HL-60 (cell line): ENCODE results near the gene MOB3B.

ENCODE experiments used
- DNase-seq, 2 experiments: peaks; one replicate each; pipeline ENCODE4 v3.0.0-alpha.2; 2010 to 2020; ENCODE audit warnings: low read depth in 1 of 2, low spot score in 1 of 2
- H3K27ac ChIP-seq: fragments of 250-450 bp; sonication (Bioruptor Pico); replicated peaks from 2 replicates; pipeline ENCODE4 v1.5.1; 2020; ENCODE audit warnings: mild to moderate bottlenecking, moderate library complexity
- H3K27me3 ChIP-seq: fragments of 250-450 bp; sonication (Bioruptor Pico); 2 replicates; pipeline ENCODE4 v1.5.1; 2021; ENCODE audit warnings: mild to moderate bottlenecking, moderate library complexity; ENCODE audit not compliant: insufficient read depth, poor library complexity, severe bottlenecking
- H3K4me3 ChIP-seq: replicated peaks from 2 replicates; pipeline ENCODE4 v1.5.1; 2011; ENCODE audit warnings: mild to moderate bottlenecking, control low read depth, low read length; ENCODE audit not compliant: insufficient read depth
- GABPA ChIP-seq: IDR thresholded peaks from 2 replicates; pipeline ENCODE4 v1.6.1; 2012; ENCODE audit warnings: low read depth
- POLR2AphosphoS5 ChIP-seq: IDR thresholded peaks from 2 replicates; pipeline ENCODE4 v1.6.1; 2012; ENCODE audit warnings: low read depth
- SPI1 ChIP-seq: IDR thresholded peaks from 2 replicates; pipeline ENCODE4 v1.6.1; 2012; ENCODE audit warnings: low read depth, mild to moderate bottlenecking, borderline replicate concordance
- TF ChIP-seq, protein P1 (sequence below): IDR thresholded peaks from one replicate; pipeline ENCODE4 v1.5.1; 2011; ENCODE audit warnings: low read length, control low read depth, inconsistent platforms; ENCODE audit not compliant: insufficient read depth
- TF ChIP-seq, protein P2 (sequence below): IDR thresholded peaks from 2 replicates; pipeline ENCODE4 v1.6.1; 2012; ENCODE audit warnings: low read depth; ENCODE audit not compliant: insufficient replicate concordance

The MOB3B gene

DNA sequence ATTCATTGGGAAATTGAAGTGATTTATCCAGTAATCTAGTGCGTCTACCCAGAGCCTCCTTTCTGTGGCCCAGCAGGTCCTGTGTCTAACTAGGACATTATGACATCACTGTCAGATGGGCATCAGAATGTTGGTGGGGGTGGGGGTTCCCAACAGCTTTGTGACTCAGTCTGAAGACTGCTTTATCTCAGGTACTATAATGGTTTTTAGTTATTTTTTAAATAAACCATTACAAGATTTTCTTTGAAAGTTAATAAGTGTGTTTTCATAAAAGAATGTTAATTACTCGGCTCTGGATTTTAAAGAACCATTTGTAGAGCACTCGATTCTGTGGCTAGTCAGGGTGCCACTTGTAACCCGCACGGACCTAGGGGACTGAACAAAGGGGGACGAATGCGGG, 232.6 kb downstream of the MOB3B start, which contains the start of gene EQTN:
EQTN (minus strand) TSS at position 101 of the 400 bp plus-strand sequence; CDS start at position 6, 95 bp downstream.
- TF ChIP-seq, protein P1, sequence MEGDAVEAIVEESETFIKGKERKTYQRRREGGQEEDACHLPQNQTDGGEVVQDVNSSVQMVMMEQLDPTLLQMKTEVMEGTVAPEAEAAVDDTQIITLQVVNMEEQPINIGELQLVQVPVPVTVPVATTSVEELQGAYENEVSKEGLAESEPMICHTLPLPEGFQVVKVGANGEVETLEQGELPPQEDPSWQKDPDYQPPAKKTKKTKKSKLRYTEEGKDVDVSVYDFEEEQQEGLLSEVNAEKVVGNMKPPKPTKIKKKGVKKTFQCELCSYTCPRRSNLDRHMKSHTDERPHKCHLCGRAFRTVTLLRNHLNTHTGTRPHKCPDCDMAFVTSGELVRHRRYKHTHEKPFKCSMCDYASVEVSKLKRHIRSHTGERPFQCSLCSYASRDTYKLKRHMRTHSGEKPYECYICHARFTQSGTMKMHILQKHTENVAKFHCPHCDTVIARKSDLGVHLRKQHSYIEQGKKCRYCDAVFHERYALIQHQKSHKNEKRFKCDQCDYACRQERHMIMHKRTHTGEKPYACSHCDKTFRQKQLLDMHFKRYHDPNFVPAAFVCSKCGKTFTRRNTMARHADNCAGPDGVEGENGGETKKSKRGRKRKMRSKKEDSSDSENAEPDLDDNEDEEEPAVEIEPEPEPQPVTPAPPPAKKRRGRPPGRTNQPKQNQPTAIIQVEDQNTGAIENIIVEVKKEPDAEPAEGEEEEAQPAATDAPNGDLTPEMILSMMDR: no peak
- TF ChIP-seq POLR2AphosphoS5 (no peak), SPI1 (no peak), GABPA (no peak)
- TF ChIP-seq, protein P2, sequence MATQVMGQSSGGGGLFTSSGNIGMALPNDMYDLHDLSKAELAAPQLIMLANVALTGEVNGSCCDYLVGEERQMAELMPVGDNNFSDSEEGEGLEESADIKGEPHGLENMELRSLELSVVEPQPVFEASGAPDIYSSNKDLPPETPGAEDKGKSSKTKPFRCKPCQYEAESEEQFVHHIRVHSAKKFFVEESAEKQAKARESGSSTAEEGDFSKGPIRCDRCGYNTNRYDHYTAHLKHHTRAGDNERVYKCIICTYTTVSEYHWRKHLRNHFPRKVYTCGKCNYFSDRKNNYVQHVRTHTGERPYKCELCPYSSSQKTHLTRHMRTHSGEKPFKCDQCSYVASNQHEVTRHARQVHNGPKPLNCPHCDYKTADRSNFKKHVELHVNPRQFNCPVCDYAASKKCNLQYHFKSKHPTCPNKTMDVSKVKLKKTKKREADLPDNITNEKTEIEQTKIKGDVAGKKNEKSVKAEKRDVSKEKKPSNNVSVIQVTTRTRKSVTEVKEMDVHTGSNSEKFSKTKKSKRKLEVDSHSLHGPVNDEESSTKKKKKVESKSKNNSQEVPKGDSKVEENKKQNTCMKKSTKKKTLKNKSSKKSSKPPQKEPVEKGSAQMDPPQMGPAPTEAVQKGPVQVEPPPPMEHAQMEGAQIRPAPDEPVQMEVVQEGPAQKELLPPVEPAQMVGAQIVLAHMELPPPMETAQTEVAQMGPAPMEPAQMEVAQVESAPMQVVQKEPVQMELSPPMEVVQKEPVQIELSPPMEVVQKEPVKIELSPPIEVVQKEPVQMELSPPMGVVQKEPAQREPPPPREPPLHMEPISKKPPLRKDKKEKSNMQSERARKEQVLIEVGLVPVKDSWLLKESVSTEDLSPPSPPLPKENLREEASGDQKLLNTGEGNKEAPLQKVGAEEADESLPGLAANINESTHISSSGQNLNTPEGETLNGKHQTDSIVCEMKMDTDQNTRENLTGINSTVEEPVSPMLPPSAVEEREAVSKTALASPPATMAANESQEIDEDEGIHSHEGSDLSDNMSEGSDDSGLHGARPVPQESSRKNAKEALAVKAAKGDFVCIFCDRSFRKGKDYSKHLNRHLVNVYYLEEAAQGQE: no peak
- Histone ChIP-seq H3K27me3 (no peaks in the 10 kb centered on the region), H3K27ac (no peak within 1 kb of the TSS), H3K4me3 (no peak within 1 kb of the TSS)
- DNase-seq: no peak

DNA sequence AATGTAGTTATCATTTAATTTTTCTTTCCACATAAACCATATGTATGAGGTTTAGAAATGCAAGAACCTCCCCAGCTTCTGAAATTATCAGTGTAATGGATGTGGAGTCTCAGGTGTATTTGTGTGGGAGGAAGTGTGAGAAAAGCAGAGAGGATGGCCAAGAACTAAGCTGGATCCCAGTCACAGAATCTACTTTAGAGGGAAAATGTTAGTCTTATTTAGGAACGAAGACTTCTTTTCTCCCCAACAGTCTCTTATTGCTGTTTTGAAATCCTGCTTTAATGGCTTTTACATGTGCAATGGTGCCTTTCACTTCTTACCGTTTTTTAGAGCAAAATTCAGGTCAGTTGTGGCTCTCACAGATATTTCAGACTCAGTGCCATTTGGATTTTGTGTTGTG, 235.6 kb downstream of the MOB3B start:
- TF ChIP-seq SPI1 (no peak), POLR2AphosphoS5 (no peak)
- TF ChIP-seq, protein P1: no peak
- no peak for DNase-seq
- H3K4me3 ChIP-seq: no peak overlapping the region
- no peaks in the 10 kb centered on the region for H3K27me3 ChIP-seq
- H3K27ac ChIP-seq: no peak overlapping the region

DNA sequence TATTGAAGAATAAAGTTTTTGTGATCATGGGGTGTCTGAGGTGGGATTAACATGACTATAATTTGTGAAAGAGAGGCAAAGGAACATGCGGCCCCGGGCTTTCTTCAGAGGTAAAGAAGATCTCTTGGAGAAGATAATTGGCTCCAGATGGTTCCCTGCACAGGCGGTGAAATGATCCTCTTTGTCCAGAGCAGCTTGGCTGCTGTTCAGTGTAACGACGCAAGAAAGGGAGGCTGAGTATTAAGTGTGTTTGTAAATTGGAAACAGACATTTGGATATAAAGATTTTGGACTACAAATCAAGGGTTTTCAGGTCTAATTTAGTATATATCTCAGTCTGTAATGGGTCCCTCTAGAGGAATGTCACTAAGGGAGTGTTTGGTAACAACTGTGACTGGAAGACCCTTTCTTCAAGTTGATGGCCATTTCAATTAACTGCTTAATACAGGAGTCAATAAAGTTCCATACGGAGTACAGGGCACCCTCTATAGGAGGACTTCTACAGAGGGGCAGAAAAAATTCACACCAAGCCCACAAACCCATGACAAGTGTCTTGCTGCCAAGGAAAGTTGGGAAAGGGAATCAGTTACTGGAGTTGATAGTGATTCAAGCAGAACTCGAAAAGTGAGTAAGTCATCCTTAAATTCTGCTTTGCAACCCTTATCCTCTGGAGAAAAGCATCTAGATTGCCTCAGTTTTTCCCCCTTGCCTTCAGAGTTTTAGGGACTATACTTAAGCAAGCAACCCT, 236.8 kb downstream of the MOB3B start:
- H3K27ac ChIP-seq: no peak overlapping the region
- H3K27me3 ChIP-seq: no peaks in the 10 kb centered on the region
- TF ChIP-seq, protein P1: no peak
- TF ChIP-seq GABPA (no peak), SPI1 (no peak), POLR2AphosphoS5 (no peak)
- TF ChIP-seq, protein P2: no peak
- no peak overlapping the region for H3K4me3 ChIP-seq
- no peak for DNase-seq
